Measurements from ENCODE around the gene IL22RA2.

IL22RA2 gene

GRCh38 chr6:137099689-137100403 is 73.6 kb downstream of the IL22RA2 start:
- ATAC-seq (ENCODE audit: low read depth) (no peak), DNase-seq (ENCODE audit: low spot score) (no peak)
- Histone ChIP-seq H3K4me3 (ENCODE audit: severe bottlenecking) (no peak overlapping the region), H3K27ac (ENCODE audit: poor library complexity, severe bottlenecking) (no peak overlapping the region), H3K36me3 (ENCODE audit: low read depth) (no peaks in the 10 kb centered on the region), H3K9me3 (ENCODE audit: severe bottlenecking) (no peaks in the 10 kb centered on the region), H3K4me1 (ENCODE audit: insufficient read depth, poor library complexity, severe bottlenecking) (no peaks in the 10 kb centered on the region), H3K27me3 (ENCODE audit: insufficient read depth, poor library complexity, severe bottlenecking) (no peaks in the 10 kb centered on the region)
- no peak for TF ChIP-seq CTCF (IDR thresholded peaks at IDR 0.05; ENCODE audit: poor library complexity, severe bottlenecking)

- no peaks in the 10 kb centered on the region for H3K9me3 ChIP-seq (ENCODE audit: severe bottlenecking)
- H3K4me3 ChIP-seq (ENCODE audit: severe bottlenecking), result no peak overlapping the region
- ATAC-seq (ENCODE audit: low read depth) (no peak), DNase-seq (ENCODE audit: low spot score) (no peak)
- H3K36me3 ChIP-seq (ENCODE audit: low read depth), result no peaks in the 10 kb centered on the region
- no peaks in the 10 kb centered on the region for H3K27me3 ChIP-seq (ENCODE audit: insufficient read depth, poor library complexity, severe bottlenecking)
- no peak for TF ChIP-seq CTCF (IDR thresholded peaks at IDR 0.05; ENCODE audit: poor library complexity, severe bottlenecking)
- H3K27ac ChIP-seq (ENCODE audit: poor library complexity, severe bottlenecking), result no peak overlapping the region
- H3K4me1 ChIP-seq (ENCODE audit: insufficient read depth, poor library complexity, severe bottlenecking), result no peaks in the 10 kb centered on the region
Observed at GRCh38 chr6:137097526-137097925, 75.9 kb downstream of the IL22RA2 start.

- Histone ChIP-seq H3K4me3 (ENCODE audit: severe bottlenecking) (no peak overlapping the region), H3K36me3 (ENCODE audit: low read depth) (no peaks in the 10 kb centered on the region), H3K4me1 (ENCODE audit: insufficient read depth, poor library complexity, severe bottlenecking) (no peaks in the 10 kb centered on the region), H3K9me3 (ENCODE audit: severe bottlenecking) (no peaks in the 10 kb centered on the region), H3K27me3 (ENCODE audit: insufficient read depth, poor library complexity, severe bottlenecking) (no peaks in the 10 kb centered on the region), H3K27ac (ENCODE audit: poor library complexity, severe bottlenecking) (no peak overlapping the region)
- TF ChIP-seq CTCF (IDR thresholded peaks at IDR 0.05; ENCODE audit: poor library complexity, severe bottlenecking), result no peak
- ATAC-seq (ENCODE audit: low read depth), result no peak
- no peak for DNase-seq (ENCODE audit: low spot score)
Observed at GRCh38 chr6:137097057-137097456, 76.4 kb downstream of the IL22RA2 start.

- no peak for TF ChIP-seq CTCF (IDR thresholded peaks at IDR 0.05; ENCODE audit: poor library complexity, severe bottlenecking)
- Histone ChIP-seq H3K9me3 (ENCODE audit: severe bottlenecking) (no peaks in the 10 kb centered on the region), H3K36me3 (ENCODE audit: low read depth) (no peaks in the 10 kb centered on the region), H3K4me3 (ENCODE audit: severe bottlenecking) (no peak overlapping the region), H3K4me1 (ENCODE audit: insufficient read depth, poor library complexity, severe bottlenecking) (no peaks in the 10 kb centered on the region), H3K27me3 (ENCODE audit: insufficient read depth, poor library complexity, severe bottlenecking) (no peaks in the 10 kb centered on the region), H3K27ac (ENCODE audit: poor library complexity, severe bottlenecking) (no peak overlapping the region)
- no peak for ATAC-seq (ENCODE audit: low read depth)
- DNase-seq (ENCODE audit: low spot score), result no peak
Observed at GRCh38 chr6:137095651-137096238, 77.7 kb downstream of the IL22RA2 start.

- ATAC-seq (ENCODE audit: low read depth) (no peak), DNase-seq (ENCODE audit: low spot score) (no peak)
- H3K27me3 ChIP-seq (ENCODE audit: insufficient read depth, poor library complexity, severe bottlenecking), result no peaks in the 10 kb centered on the region
- no peaks in the 10 kb centered on the region for H3K9me3 ChIP-seq (ENCODE audit: severe bottlenecking)
- no peak for TF ChIP-seq CTCF (IDR thresholded peaks at IDR 0.05; ENCODE audit: poor library complexity, severe bottlenecking)
- H3K36me3 ChIP-seq (ENCODE audit: low read depth), result no peaks in the 10 kb centered on the region
- no peak overlapping the region for H3K27ac ChIP-seq (ENCODE audit: poor library complexity, severe bottlenecking)
- no peaks in the 10 kb centered on the region for H3K4me1 ChIP-seq (ENCODE audit: insufficient read depth, poor library complexity, severe bottlenecking)
- H3K4me3 ChIP-seq (ENCODE audit: severe bottlenecking), result no peak overlapping the region
Observed at GRCh38 chr6:137095093-137095492, 78.4 kb downstream of the IL22RA2 start.

Measured in RWPE2 (cell line).